HG03175 (cell line): ENCODE results near the gene MXI1.
"Not testable (repeated sequence)": the region's sequence is repeated elsewhere in the genome, so short reads cannot be mapped to it uniquely, and the experiment has no call there.

Experiments used
- ATAC-seq: cut with Tn5 transposase; IDR thresholded peaks from one replicate; pipeline ENCODE4 v1.9.1; 2021; ENCODE audit warnings: mild to moderate bottlenecking, moderate library complexity; ENCODE audit not compliant: unreplicated experiment

The MXI1 gene

GRCh38 chr10:110233846-110234245 lies 26.4 kb downstream of the MXI1 start:
- no peak for ATAC-seq

GRCh38 chr10:110237894-110238480 lies 30.6 kb downstream of the MXI1 start:
- no peak for ATAC-seq

GRCh38 chr10:110239892-110240291 lies 32.5 kb downstream of the MXI1 start:
- ATAC-seq = no peak

GRCh38 chr10:110241407-110241806 lies 34.0 kb downstream of the MXI1 start:
- no peak for ATAC-seq

- no peak for ATAC-seq
Observed at GRCh38 chr10:110241841-110242240, 34.4 kb downstream of the MXI1 start.

GRCh38 chr10:110242511-110242910 lies 35.1 kb downstream of the MXI1 start:
- no peak for ATAC-seq

GRCh38 chr10:110244550-110244949 lies 37.1 kb downstream of the MXI1 start:
- no peak for ATAC-seq

- not testable (repeated sequence) for ATAC-seq
Observed at GRCh38 chr10:110247833-110248232, 40.4 kb downstream of the MXI1 start.

- peak; percentile 65 for ATAC-seq
Observed at GRCh38 chr10:110249489-110249888, 42.1 kb downstream of the MXI1 start.

GRCh38 chr10:110251392-110251791 lies 44.0 kb downstream of the MXI1 start:
- ATAC-seq = peak; percentile 89

GRCh38 chr10:110252151-110252550 lies 44.7 kb downstream of the MXI1 start:
- ATAC-seq = no peak

GRCh38 chr10:110254467-110254866 lies 47.1 kb downstream of the MXI1 start:
- no peak for ATAC-seq

- no peak for ATAC-seq
Observed at GRCh38 chr10:110258542-110258941, 51.1 kb downstream of the MXI1 start.

GRCh38 chr10:110259317-110259716 lies 51.9 kb downstream of the MXI1 start:
- no peak for ATAC-seq

- ATAC-seq = no peak
Observed at GRCh38 chr10:110260746-110261477, 53.5 kb downstream of the MXI1 start.

GRCh38 chr10:110263164-110263563 lies 55.8 kb downstream of the MXI1 start:
- ATAC-seq = no peak

GRCh38 chr10:110265573-110266193 lies 58.3 kb downstream of the MXI1 start:
- ATAC-seq = no peak

- no peak for ATAC-seq
Observed at GRCh38 chr10:110267276-110267675, 59.9 kb downstream of the MXI1 start.

GRCh38 chr10:110268442-110268841 lies 61.0 kb downstream of the MXI1 start:
- ATAC-seq = no peak

- ATAC-seq = no peak
Observed at GRCh38 chr10:110268971-110269370, 61.6 kb downstream of the MXI1 start.

- peak; percentile 73 for ATAC-seq
Observed at GRCh38 chr10:110269374-110270318, 62.2 kb downstream of the MXI1 start.
